Measurements from ENCODE around the gene KLHL29.

The KLHL29 gene

GRCh38 chr2:23689131-23689700 is 304.2 kb downstream of the KLHL29 start:
- no peaks in the 10 kb centered on the region for H3K9me3 ChIP-seq (ENCODE audit: control insufficient read depth, insufficient read depth, low read length)
- no peaks in the 10 kb centered on the region for H3K27me3 ChIP-seq (ENCODE audit: control insufficient read depth, insufficient read depth, low read length)
- H3K36me3 ChIP-seq (ENCODE audit: control insufficient read depth, insufficient read depth, low read length), result no peaks in the 10 kb centered on the region
- H3K4me1 ChIP-seq (ENCODE audit: control insufficient read depth, insufficient read depth, low read length), result no peaks in the 10 kb centered on the region
- H3K9ac ChIP-seq (ENCODE audit: low read depth, low read length), result no peak overlapping the region
- no peak overlapping the region for H3K4me3 ChIP-seq (ENCODE audit: low read depth, low read length)

DNA sequence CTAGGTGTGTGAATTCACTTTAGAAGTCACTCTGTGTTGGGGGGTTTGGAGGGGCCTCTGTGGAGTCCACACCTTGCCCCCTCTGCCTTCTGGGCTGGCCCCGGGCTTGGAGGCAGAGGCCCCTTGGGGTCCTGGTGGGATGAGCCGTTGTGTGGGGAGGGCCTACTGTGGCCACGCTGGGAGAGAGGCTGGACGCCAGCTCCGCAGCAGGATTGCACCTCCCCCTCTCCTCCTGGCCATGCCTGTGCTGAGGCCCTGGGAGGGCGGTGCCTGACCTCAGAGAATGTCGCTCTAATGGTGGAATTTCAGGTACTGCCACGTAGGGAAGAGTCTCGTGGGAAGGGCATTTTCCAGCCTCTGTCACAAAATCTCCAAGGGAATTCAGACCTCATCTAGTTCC is 304.9 kb downstream of the KLHL29 start:
- H3K4me3 ChIP-seq (ENCODE audit: low read depth, low read length), result no peak overlapping the region
- H3K9ac ChIP-seq (ENCODE audit: low read depth, low read length), result no peak overlapping the region
- H3K27me3 ChIP-seq (ENCODE audit: control insufficient read depth, insufficient read depth, low read length), result no peaks in the 10 kb centered on the region
- no peaks in the 10 kb centered on the region for H3K36me3 ChIP-seq (ENCODE audit: control insufficient read depth, insufficient read depth, low read length)
- H3K9me3 ChIP-seq (ENCODE audit: control insufficient read depth, insufficient read depth, low read length), result no peaks in the 10 kb centered on the region
- H3K4me1 ChIP-seq (ENCODE audit: control insufficient read depth, insufficient read depth, low read length), result no peaks in the 10 kb centered on the region

- H3K4me1 ChIP-seq (ENCODE audit: control insufficient read depth, insufficient read depth, low read length), result no peaks in the 10 kb centered on the region
- no peaks in the 10 kb centered on the region for H3K27me3 ChIP-seq (ENCODE audit: control insufficient read depth, insufficient read depth, low read length)
- H3K36me3 ChIP-seq (ENCODE audit: control insufficient read depth, insufficient read depth, low read length), result no peaks in the 10 kb centered on the region
- H3K4me3 ChIP-seq (ENCODE audit: low read depth, low read length), result no peak overlapping the region
- H3K9me3 ChIP-seq (ENCODE audit: control insufficient read depth, insufficient read depth, low read length), result no peaks in the 10 kb centered on the region
- H3K9ac ChIP-seq (ENCODE audit: low read depth, low read length), result no peak overlapping the region
These were observed 305.6 kb downstream of the KLHL29 start for GRCh38 chr2:23690421-23691105.

GRCh38 chr2:23691106-23691470 is 306.1 kb downstream of the KLHL29 start:
- H3K9me3 ChIP-seq (ENCODE audit: control insufficient read depth, insufficient read depth, low read length), result no peaks in the 10 kb centered on the region

GRCh38 chr2:23691565-23691964 is 306.6 kb downstream of the KLHL29 start:
- no peak overlapping the region for H3K4me3 ChIP-seq (ENCODE audit: low read depth, low read length)
- H3K9me3 ChIP-seq (ENCODE audit: control insufficient read depth, insufficient read depth, low read length), result no peaks in the 10 kb centered on the region
- peaks cover 2% of the 10 kb centered on the region for H3K36me3 ChIP-seq (ENCODE audit: control insufficient read depth, insufficient read depth, low read length)
- H3K9ac ChIP-seq (ENCODE audit: low read depth, low read length), result no peak overlapping the region
- H3K4me1 ChIP-seq (ENCODE audit: control insufficient read depth, insufficient read depth, low read length), result no peaks in the 10 kb centered on the region
- H3K27me3 ChIP-seq (ENCODE audit: control insufficient read depth, insufficient read depth, low read length), result no peaks in the 10 kb centered on the region

More at GRCh38 chr2:23691106-23691470, 306.1 kb downstream of the KLHL29 start:
- no peak overlapping the region for H3K4me3 ChIP-seq (ENCODE audit: low read depth, low read length)
- H3K36me3 ChIP-seq (ENCODE audit: control insufficient read depth, insufficient read depth, low read length), result peaks cover under 1% of the 10 kb centered on the region
- H3K4me1 ChIP-seq (ENCODE audit: control insufficient read depth, insufficient read depth, low read length), result no peaks in the 10 kb centered on the region
- no peak overlapping the region for H3K9ac ChIP-seq (ENCODE audit: low read depth, low read length)
- H3K27me3 ChIP-seq (ENCODE audit: control insufficient read depth, insufficient read depth, low read length), result no peaks in the 10 kb centered on the region

- Histone ChIP-seq H3K4me3 (ENCODE audit: low read depth, low read length) (no peak overlapping the region), H3K36me3 (ENCODE audit: control insufficient read depth, insufficient read depth, low read length) (peaks cover 2% of the 10 kb centered on the region), H3K9ac (ENCODE audit: low read depth, low read length) (no peak overlapping the region), H3K4me1 (ENCODE audit: control insufficient read depth, insufficient read depth, low read length) (no peaks in the 10 kb centered on the region), H3K27me3 (ENCODE audit: control insufficient read depth, insufficient read depth, low read length) (no peaks in the 10 kb centered on the region), H3K9me3 (ENCODE audit: control insufficient read depth, insufficient read depth, low read length) (no peaks in the 10 kb centered on the region)
These were observed 307.3 kb downstream of the KLHL29 start for GRCh38 chr2:23692263-23692662.

- no peaks in the 10 kb centered on the region for H3K4me1 ChIP-seq (ENCODE audit: control insufficient read depth, insufficient read depth, low read length)
- H3K9ac ChIP-seq (ENCODE audit: low read depth, low read length), result no peak overlapping the region
- H3K27me3 ChIP-seq (ENCODE audit: control insufficient read depth, insufficient read depth, low read length), result no peaks in the 10 kb centered on the region
- H3K36me3 ChIP-seq (ENCODE audit: control insufficient read depth, insufficient read depth, low read length), result peaks cover 2% of the 10 kb centered on the region
- H3K4me3 ChIP-seq (ENCODE audit: low read depth, low read length), result no peak overlapping the region
- H3K9me3 ChIP-seq (ENCODE audit: control insufficient read depth, insufficient read depth, low read length), result no peaks in the 10 kb centered on the region
These were observed 308.0 kb downstream of the KLHL29 start for GRCh38 chr2:23692851-23693605.

DNA sequence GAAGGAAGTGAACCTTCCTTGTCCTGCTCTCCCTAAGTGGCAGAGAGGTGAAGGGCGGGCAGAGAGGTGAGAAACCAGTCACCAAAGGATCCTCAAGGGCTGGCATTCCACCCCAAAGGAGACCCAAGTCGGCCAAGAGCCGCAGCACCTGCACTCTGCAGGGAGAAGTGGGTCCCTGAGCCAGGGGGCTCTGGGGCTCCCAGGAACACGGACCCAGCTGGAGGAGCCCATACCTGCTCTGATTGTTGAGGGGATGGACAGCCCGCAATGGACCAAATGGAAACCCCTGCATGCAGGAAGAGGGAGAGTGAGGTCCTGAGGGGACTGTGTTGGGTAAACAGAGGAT is 308.6 kb downstream of the KLHL29 start:
- peaks cover 2% of the 10 kb centered on the region for H3K36me3 ChIP-seq (ENCODE audit: control insufficient read depth, insufficient read depth, low read length)
- H3K4me1 ChIP-seq (ENCODE audit: control insufficient read depth, insufficient read depth, low read length), result no peaks in the 10 kb centered on the region
- no peaks in the 10 kb centered on the region for H3K27me3 ChIP-seq (ENCODE audit: control insufficient read depth, insufficient read depth, low read length)
- no peak overlapping the region for H3K4me3 ChIP-seq (ENCODE audit: low read depth, low read length)
- H3K9ac ChIP-seq (ENCODE audit: low read depth, low read length), result no peak overlapping the region
- no peaks in the 10 kb centered on the region for H3K9me3 ChIP-seq (ENCODE audit: control insufficient read depth, insufficient read depth, low read length)

DNA sequence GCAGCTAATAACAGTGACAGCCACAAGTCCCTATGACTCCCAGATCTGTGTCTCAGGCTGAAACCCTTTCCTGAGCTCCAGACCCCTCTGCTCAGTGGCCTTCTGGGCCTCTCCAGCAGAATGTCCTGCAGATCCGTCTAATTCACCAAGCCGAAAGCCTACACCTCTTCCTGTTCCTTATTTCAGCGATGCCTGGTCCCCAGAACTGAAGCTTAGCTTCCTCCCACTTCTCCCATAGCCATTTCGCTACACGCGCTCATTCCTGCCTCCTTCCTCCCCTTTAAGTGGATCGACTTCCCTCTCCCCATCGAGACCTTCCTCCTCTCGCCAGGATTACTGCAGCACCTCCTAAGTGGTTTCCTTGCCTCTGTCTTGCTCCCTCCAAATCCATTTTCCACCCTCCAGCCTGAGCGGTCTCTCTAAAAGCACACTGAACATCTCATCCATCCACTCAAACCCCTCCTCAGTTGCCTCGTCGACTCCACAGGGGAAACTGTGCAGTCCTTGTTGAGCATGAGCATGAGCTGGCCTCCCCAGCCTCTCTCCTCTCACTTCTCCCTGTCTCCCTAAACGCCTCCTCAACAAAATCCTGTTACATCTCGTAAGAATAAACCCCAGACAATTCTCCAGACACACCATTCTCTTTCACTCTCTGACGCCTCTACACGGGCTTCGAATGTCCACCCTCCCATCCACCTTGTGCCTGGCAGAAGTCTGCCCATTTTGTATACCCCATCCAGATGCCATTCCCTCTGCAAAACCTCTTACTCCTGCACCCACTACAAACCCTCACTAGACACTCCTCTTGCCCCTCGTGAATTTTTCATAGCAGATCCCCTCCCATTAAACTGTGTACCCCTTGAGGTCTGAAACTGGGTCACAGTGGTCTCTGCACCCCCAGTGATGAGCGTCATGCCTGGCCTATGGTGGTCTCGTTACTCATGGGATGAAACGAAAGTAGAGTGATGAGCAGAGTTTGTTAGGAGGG is 309.4 kb downstream of the KLHL29 start:
- peaks cover 2% of the 10 kb centered on the region for H3K36me3 ChIP-seq (ENCODE audit: control insufficient read depth, insufficient read depth, low read length)
- H3K9me3 ChIP-seq (ENCODE audit: control insufficient read depth, insufficient read depth, low read length), result no peaks in the 10 kb centered on the region
- H3K9ac ChIP-seq (ENCODE audit: low read depth, low read length), result no peak overlapping the region
- H3K27me3 ChIP-seq (ENCODE audit: control insufficient read depth, insufficient read depth, low read length), result no peaks in the 10 kb centered on the region
- H3K4me1 ChIP-seq (ENCODE audit: control insufficient read depth, insufficient read depth, low read length), result no peaks in the 10 kb centered on the region
- no peak overlapping the region for H3K4me3 ChIP-seq (ENCODE audit: low read depth, low read length)

DNA sequence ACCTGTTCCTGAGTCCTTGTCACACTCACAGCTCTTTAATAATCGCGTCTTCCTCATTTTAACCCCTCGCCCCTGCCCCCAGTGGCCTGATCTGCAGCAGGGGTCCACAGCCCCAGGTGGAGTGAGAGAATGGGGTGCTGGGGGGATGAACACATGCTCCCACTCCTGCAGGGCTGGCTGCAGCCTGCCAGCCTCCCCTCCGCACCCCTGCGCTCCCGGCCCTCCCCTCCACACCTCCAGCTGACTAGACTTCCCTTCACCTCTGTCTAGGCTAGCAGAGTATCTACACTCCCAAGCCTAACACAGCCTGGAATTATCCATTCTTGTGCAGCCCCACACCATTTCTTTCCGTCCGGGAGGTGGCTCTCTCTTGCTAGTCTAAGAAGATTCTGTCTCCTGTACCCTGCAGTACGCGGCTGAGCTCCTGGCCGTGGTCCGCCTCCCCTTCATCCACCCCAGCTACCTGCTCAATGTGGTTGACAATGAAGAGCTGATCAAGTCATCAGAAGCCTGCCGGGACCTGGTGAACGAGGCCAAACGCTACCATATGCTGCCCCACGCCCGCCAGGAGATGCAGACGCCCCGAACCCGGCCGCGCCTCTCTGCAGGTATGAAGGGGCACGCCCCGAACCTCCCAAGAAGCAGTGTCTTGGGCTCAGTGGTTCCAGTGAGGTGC is 310.4 kb downstream of the KLHL29 start:
- H3K4me3 ChIP-seq (ENCODE audit: low read depth, low read length), result no peak overlapping the region
- H3K9me3 ChIP-seq (ENCODE audit: control insufficient read depth, insufficient read depth, low read length), result no peaks in the 10 kb centered on the region
- H3K4me1 ChIP-seq (ENCODE audit: control insufficient read depth, insufficient read depth, low read length), result no peaks in the 10 kb centered on the region
- peaks cover 2% of the 10 kb centered on the region for H3K36me3 ChIP-seq (ENCODE audit: control insufficient read depth, insufficient read depth, low read length)
- no peaks in the 10 kb centered on the region for H3K27me3 ChIP-seq (ENCODE audit: control insufficient read depth, insufficient read depth, low read length)
- H3K9ac ChIP-seq (ENCODE audit: low read depth, low read length), result no peak overlapping the region
